Head of caudate nucleus (tissue), 42 donors: Measurements from ENCODE around the gene PCDH10.

Source experiments
- DNase-seq, 42 donors: peaks; one replicate each; pipeline versions ENCODE4 v3.0.0 to v3.0.0-alpha.2; 2020 to 2021; ENCODE audit warnings: mixed read lengths in 7 of 42
- intact Hi-C: fragments of 100-400 bp; cut with DNase I; formaldehyde crosslinking; loops from one replicate; pipeline ENCODE4 v1.15.0; 2022

PCDH10 gene

GRCh38 chr4:133148690-133149363 is at the start of gene PCDH10:
TSS of gene PCDH10 (plus strand) at chr4:133149294. CDS start at chr4:133150141, 847 bp downstream.
- intact Hi-C loops = loop anchor here (10.0 kb wide), 1 partner anchor 194 kb away; no protein-coding TSS in a partner anchor
- peak; percentile 98 to 100 (median 99) for DNase-seq

GRCh38 chr4:133102043-133102442 is 47.1 kb upstream of the PCDH10 start:
- intact Hi-C loops = no loop called here
- no peak for DNase-seq

- DNase-seq = no peak
- intact Hi-C loops = no loop called here
These were observed 46.3 kb upstream of the PCDH10 start for GRCh38 chr4:133102612-133103409.

GRCh38 chr4:133112641-133113040 is 36.5 kb upstream of the PCDH10 start:
- intact Hi-C loops = no loop called here
- no peak for DNase-seq

GRCh38 chr4:133124746-133125145 is 24.3 kb upstream of the PCDH10 start:
- intact Hi-C loops = no loop called here
- no peak for DNase-seq

GRCh38 chr4:133127500-133127899 is 21.6 kb upstream of the PCDH10 start:
- no peak for DNase-seq
- intact Hi-C loops = no loop called here

GRCh38 chr4:133129237-133129636 is 19.9 kb upstream of the PCDH10 start:
- DNase-seq = no peak
- intact Hi-C loops = no loop called here

GRCh38 chr4:133130171-133130570 is 18.9 kb upstream of the PCDH10 start:
- no peak for DNase-seq
- intact Hi-C loops = no loop called here

- DNase-seq = no peak
These were observed 17.1 kb upstream of the PCDH10 start for GRCh38 chr4:133131829-133132460.

GRCh38 chr4:133136833-133137232 is 12.3 kb upstream of the PCDH10 start:
- DNase-seq = no peak
- intact Hi-C loops = no loop called here

More at GRCh38 chr4:133131829-133132460, 17.1 kb upstream of the PCDH10 start:
- intact Hi-C loops = no loop called here

GRCh38 chr4:133137571-133137970 is 11.5 kb upstream of the PCDH10 start:
- no peak for DNase-seq

GRCh38 chr4:133143775-133144430 is 5.2 kb upstream of the PCDH10 start:
- DNase-seq = no peak
- intact Hi-C loops = loop anchor here (10.0 kb wide), 1 partner anchor 189 kb away; no protein-coding TSS in a partner anchor

More at GRCh38 chr4:133137571-133137970, 11.5 kb upstream of the PCDH10 start:
- intact Hi-C loops = no loop called here

- no peak for DNase-seq
- intact Hi-C loops = loop anchor here (10.0 kb wide), 1 partner anchor 190 kb away; no protein-coding TSS in a partner anchor
These were observed 3.9 kb upstream of the PCDH10 start for GRCh38 chr4:133145241-133145640.

GRCh38 chr4:133145758-133146573 is 3.1 kb upstream of the PCDH10 start:
- intact Hi-C loops = loop anchor here (10.0 kb wide), 1 partner anchor 191 kb away; no protein-coding TSS in a partner anchor
- peak in 27 of 42 donors; percentile 9 to 73 (median 41) for DNase-seq

GRCh38 chr4:133146574-133147241 is 2.4 kb upstream of the PCDH10 start:
- peak; percentile 69 to 94 (median 86) for DNase-seq
- intact Hi-C loops = loop anchor here (10.0 kb wide), 1 partner anchor 192 kb away; no protein-coding TSS in a partner anchor

GRCh38 chr4:133147286-133147821 is 1.7 kb upstream of the PCDH10 start:
- intact Hi-C loops = loop anchor here (10.0 kb wide), 1 partner anchor 193 kb away; no protein-coding TSS in a partner anchor
- DNase-seq = peak in 29 of 42 donors; percentile 11 to 65 (median 42)
